Karpas-422 (cell line): ENCODE data around the gene TBC1D22A. TPM values are rescaled to one million over a fixed set of nuclear protein-coding genes. Genes with fewer than 3 reads are reported as not detected.

Source experiments
- DNase-seq: peaks from one replicate; pipeline ENCODE4 v3.0.0-alpha.2; 2015
- H2AFZ ChIP-seq: fragments of 200-600 bp; sonication (generic); 2 replicates; pipeline ENCODE4 v1.6.1; 2014; ENCODE audit warnings: antibody characterized with exemption, low read length, mixed read lengths
- H3K27ac ChIP-seq: fragments of 200-600 bp; sonication (generic); 2 replicates; pipeline ENCODE4 v1.5.1; 2014; ENCODE audit warnings: mild to moderate bottlenecking, low read length, moderate library complexity
- H3K27me3 ChIP-seq: fragments of 200-600 bp; sonication (generic); 2 replicates; pipeline ENCODE4 v1.6.1; 2014; ENCODE audit warnings: low read length, mixed read lengths
- H3K36me3 ChIP-seq: fragments of 200-600 bp; sonication (generic); 2 replicates; pipeline ENCODE4 v1.6.1; 2014; ENCODE audit warnings: low read length, mixed read lengths; ENCODE audit not compliant: insufficient read depth
- H3K4me1 ChIP-seq: fragments of 200-600 bp; sonication (generic); 2 replicates; pipeline ENCODE4 v1.6.1; 2014; ENCODE audit warnings: mild to moderate bottlenecking, low read length, mixed read lengths
- H3K4me2 ChIP-seq: fragments of 200-600 bp; sonication (generic); 2 replicates; pipeline ENCODE4 v1.6.1; 2014; ENCODE audit warnings: low read length, low read depth, mild to moderate bottlenecking; ENCODE audit not compliant: poor library complexity, severe bottlenecking
- H3K4me3 ChIP-seq: fragments of 200-600 bp; sonication (generic); 2 replicates; pipeline ENCODE4 v1.5.1; 2014; ENCODE audit warnings: mild to moderate bottlenecking, antibody characterized with exemption, low read length, mixed read lengths
- H3K79me2 ChIP-seq: fragments of 200-600 bp; sonication (generic); 2 replicates; pipeline ENCODE4 v1.6.1; 2014; ENCODE audit warnings: mild to moderate bottlenecking, low read length, mixed read lengths
- H3K9ac ChIP-seq: fragments of 200-600 bp; sonication (generic); 2 replicates; pipeline ENCODE4 v1.6.0; 2014; ENCODE audit warnings: low read length
- H3K9me2 ChIP-seq: fragments of 200-600 bp; sonication (generic), shearing (Covaris generic); replicated peaks from 2 replicates; pipeline ENCODE4 v1.6.0; 2014; ENCODE audit warnings: mild to moderate bottlenecking, low read length, moderate library complexity; ENCODE audit not compliant: insufficient read depth
- H3K9me3 ChIP-seq: fragments of 300-700, 200-600 bp; sonication (generic); 2 replicates; pipeline ENCODE4 v1.6.1; 2014; ENCODE audit warnings: low read length, mixed read lengths
- H4K20me1 ChIP-seq: fragments of 200-600 bp; sonication (generic); 2 replicates; pipeline ENCODE4 v1.6.1; 2014; ENCODE audit warnings: mild to moderate bottlenecking, antibody characterized with exemption, low read length, low read depth; ENCODE audit not compliant: insufficient read depth
- total RNA-seq: library from RNA; depleted of rRNA; stranded (reverse); fragments of >200 nt; shearing (Covaris generic); gene quantifications from 2 replicates; pipeline ENCODE4 v1.2.3, GENCODE V29; 2014; ENCODE audit warnings: low replicate concordance

TBC1D22A gene
- total RNA-seq, 1 experiment from 2014 or later, result 27.7 TPM

DNA sequence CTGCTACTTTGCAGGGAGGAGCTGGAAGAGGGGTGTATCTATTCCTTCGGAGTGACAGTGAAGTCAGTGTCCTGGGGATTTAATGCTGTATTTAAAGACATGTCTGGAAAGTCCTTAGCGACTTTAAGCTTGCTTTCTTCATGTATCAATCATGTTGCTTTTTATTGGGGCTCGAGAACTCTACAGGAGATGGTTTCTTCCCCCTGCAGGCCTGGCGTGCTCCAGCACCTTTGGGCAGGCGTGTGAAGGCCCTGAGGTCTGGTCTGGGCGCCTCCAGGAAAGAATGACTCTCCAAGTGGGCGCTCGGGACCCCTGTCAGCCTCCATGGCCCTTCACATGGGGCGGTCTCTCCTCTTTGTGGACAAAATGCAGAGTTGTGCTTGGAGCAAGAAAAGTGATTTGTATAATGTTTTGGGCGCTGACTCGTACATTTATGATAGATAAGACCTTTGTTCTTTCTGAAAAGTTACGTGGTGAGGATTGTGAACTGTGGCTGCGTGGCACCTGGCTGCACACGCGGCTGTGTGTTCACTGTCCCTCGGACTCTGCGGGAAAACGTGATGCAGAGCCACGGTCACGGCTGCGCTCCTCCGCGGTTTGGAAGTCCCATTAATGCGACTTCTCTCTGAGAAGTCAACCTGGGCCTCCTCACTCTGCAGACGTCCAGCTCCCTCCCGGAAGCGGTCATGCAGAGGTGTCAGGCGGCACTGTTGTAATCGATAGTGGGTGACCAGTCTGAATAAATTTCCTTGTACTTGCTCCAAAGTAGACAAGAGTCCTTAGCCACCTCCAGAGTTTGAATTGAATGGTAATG is 282.5 kb downstream of the TBC1D22A start:
- Histone ChIP-seq H3K27ac (no peak overlapping the region), H3K79me2 (peaks cover 12% of the 10 kb centered on the region; the same call in 1 of the 2 replicates), H3K27me3 (no peaks in the 10 kb centered on the region), H3K9ac (no peak overlapping the region), H4K20me1 (no peaks in the 10 kb centered on the region), H3K9me3 (no peaks in the 10 kb centered on the region), H3K4me2 (no peak overlapping the region), H2AFZ (no peak overlapping the region), H3K36me3 (no peaks in the 10 kb centered on the region), H3K4me3 (no peak overlapping the region), H3K9me2 (no peaks in the 10 kb centered on the region), H3K4me1 (peaks cover 13% of the 10 kb centered on the region)
- no peak for DNase-seq

DNA sequence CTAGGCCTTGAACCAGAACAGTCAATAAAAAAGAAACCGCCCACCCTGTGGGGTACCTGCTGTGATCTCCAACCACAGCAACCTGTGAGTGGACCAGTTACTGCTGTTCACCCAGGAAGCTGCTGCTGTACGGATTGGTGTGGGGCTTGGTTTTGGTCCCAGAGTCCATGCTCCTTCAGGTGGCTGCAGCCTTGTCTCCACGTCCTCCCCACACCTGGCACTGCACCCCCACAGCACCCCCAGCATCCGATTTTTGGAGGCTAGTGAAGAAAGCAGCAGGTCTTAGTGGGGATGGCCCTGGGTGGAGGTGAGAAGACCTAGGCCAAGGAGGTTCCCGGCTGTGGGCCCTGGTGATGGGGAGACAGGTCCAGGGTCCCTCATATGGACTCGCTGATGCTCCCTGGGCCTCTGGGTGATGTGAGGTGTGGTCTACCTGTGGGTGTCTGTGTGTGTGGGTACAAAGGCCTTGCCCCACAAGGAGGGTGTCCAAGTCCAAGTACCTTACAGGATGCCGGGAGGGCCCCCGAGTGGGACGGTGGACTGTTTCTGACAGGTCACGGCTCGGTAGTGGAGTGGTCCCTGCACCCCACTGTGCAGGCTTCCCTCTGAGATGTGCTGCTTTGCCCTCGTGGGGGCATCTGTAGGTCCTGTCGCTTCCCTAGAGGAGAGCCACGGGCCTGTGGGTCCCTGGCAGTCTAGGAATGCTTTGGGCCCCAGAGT is 283.4 kb downstream of the TBC1D22A start:
- peaks cover 13% of the 10 kb centered on the region for H3K4me1 ChIP-seq
- no peaks in the 10 kb centered on the region for H3K27me3 ChIP-seq
- H3K9ac ChIP-seq, result no peak overlapping the region
- no peaks in the 10 kb centered on the region for H3K9me3 ChIP-seq
- H3K27ac ChIP-seq, result no peak overlapping the region
- DNase-seq, result no peak
- no peaks in the 10 kb centered on the region for H3K36me3 ChIP-seq
- H3K9me2 ChIP-seq, result no peaks in the 10 kb centered on the region
- no peak overlapping the region for H2AFZ ChIP-seq
- H3K4me2 ChIP-seq, result no peak overlapping the region
- no peaks in the 10 kb centered on the region for H4K20me1 ChIP-seq
- H3K4me3 ChIP-seq, result no peak overlapping the region
- H3K79me2 ChIP-seq, result peaks cover 12% of the 10 kb centered on the region; the same call in 1 of the 2 replicates

DNA sequence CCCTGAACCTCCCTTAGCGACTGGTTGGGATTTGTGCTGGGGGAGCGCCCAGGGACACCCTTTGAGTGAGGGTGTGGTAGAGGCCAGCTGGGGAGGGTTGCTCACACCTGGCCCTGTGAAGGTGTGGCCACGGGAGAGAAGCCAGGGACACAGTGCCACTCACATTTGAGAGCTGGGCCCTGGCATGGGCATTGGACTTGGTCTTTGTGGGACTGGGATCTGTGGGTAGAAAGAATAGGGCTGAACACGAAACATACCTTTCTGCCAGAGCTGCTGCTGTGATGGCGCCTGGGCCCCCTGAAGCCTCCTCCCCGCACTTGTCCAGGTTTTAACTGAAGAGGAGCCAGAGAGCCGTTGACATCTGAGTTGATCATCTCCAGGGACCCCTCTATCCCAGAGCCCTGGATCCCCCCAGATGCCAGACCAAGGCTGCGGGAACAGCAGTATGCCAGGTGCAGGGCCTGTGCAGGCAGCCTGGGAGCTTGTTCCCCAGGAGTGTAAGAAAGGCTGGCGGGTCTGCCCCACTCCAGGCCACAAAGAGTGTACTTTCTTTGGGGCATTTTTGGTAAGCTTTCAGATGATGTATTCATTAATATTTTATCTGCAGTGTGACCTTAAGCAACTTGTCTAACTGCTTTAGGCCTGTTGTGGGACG is 284.1 kb downstream of the TBC1D22A start:
- H3K27ac ChIP-seq, result no peak overlapping the region
- no peak overlapping the region for H3K4me3 ChIP-seq
- H3K4me1 ChIP-seq, result peaks cover 13% of the 10 kb centered on the region
- DNase-seq, result no peak
- H3K27me3 ChIP-seq, result no peaks in the 10 kb centered on the region
- H3K9ac ChIP-seq, result no peak overlapping the region
- no peak overlapping the region for H3K4me2 ChIP-seq
- no peaks in the 10 kb centered on the region for H4K20me1 ChIP-seq
- 0 out of 2 replicates have a peak, but pooled peaks cover 12% of the 10 kb centered on the region for H3K79me2 ChIP-seq
- no peaks in the 10 kb centered on the region for H3K9me2 ChIP-seq
- H3K36me3 ChIP-seq, result no peaks in the 10 kb centered on the region
- H3K9me3 ChIP-seq, result no peaks in the 10 kb centered on the region
- H2AFZ ChIP-seq, result no peak overlapping the region

GRCh38 chr22:47047321-47048122 is 285.1 kb downstream of the TBC1D22A start:
- H3K4me1 ChIP-seq, result peaks cover 13% of the 10 kb centered on the region
- no peaks in the 10 kb centered on the region for H3K27me3 ChIP-seq
- no peak overlapping the region for H3K4me3 ChIP-seq
- no peaks in the 10 kb centered on the region for H3K36me3 ChIP-seq
- H4K20me1 ChIP-seq, result no peaks in the 10 kb centered on the region
- no peaks in the 10 kb centered on the region for H3K9me2 ChIP-seq
- no peaks in the 10 kb centered on the region for H3K9me3 ChIP-seq
- DNase-seq, result no peak
- no peak overlapping the region for H3K9ac ChIP-seq
- H3K4me2 ChIP-seq, result no peak overlapping the region
- H3K27ac ChIP-seq, result no peak overlapping the region
- no peak overlapping the region for H2AFZ ChIP-seq
- 0 out of 2 replicates have a peak, but pooled peaks cover 12% of the 10 kb centered on the region for H3K79me2 ChIP-seq

- H3K27me3 ChIP-seq, result no peaks in the 10 kb centered on the region
- H3K4me3 ChIP-seq, result no peak overlapping the region
- peaks cover 13% of the 10 kb centered on the region for H3K4me1 ChIP-seq
- H3K9ac ChIP-seq, result no peak overlapping the region
- no peak overlapping the region for H2AFZ ChIP-seq
- peak; percentile 57 for DNase-seq
- no peak overlapping the region for H3K27ac ChIP-seq
- H4K20me1 ChIP-seq, result no peaks in the 10 kb centered on the region
- no peak overlapping the region for H3K4me2 ChIP-seq
- 0 out of 2 replicates have a peak, but pooled peaks cover 12% of the 10 kb centered on the region for H3K79me2 ChIP-seq
- H3K9me2 ChIP-seq, result no peaks in the 10 kb centered on the region
- H3K36me3 ChIP-seq, result no peaks in the 10 kb centered on the region
- H3K9me3 ChIP-seq, result no peaks in the 10 kb centered on the region
Observed at GRCh38 chr22:47048123-47049077, 285.9 kb downstream of the TBC1D22A start.

DNA sequence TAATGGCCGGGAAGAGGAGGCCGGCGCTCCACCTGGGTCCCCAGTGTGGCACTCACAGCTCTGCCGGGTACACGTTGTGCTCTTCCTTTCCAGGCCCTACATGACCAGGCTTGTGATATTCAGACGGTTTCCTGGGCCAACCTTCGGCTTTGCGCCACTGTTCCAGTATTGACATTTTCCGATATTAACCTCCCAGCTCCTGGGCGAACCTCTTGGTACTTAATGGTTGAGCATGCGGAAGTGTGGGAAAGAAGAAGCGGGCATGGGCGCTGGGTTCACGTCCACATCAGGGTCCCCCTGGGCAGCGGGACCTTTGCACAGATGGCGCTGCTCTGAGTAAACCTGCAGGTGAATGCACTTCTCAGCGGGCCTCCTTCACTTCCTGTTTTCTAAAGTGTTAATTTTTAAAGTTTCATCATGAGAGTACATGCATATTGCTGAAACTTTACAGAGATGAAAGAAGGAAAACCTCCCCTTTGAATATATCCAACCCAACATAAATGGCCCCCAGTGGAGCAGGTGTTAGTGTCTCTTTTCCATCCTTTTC is 286.7 kb downstream of the TBC1D22A start:
- Histone ChIP-seq H3K4me3 (no peak overlapping the region), H3K4me2 (no peak overlapping the region), H3K9me2 (no peaks in the 10 kb centered on the region), H3K9me3 (no peaks in the 10 kb centered on the region), H2AFZ (no peak overlapping the region), H4K20me1 (no peaks in the 10 kb centered on the region), H3K79me2 (0 out of 2 replicates have a peak, but pooled peaks cover 12% of the 10 kb centered on the region), H3K9ac (no peak overlapping the region), H3K27ac (no peak overlapping the region), H3K4me1 (peaks cover 21% of the 10 kb centered on the region), H3K36me3 (no peaks in the 10 kb centered on the region), H3K27me3 (no peaks in the 10 kb centered on the region)
- no peak for DNase-seq
